HG03159 (cell line): ENCODE data around the gene MT1F.
A peak's percentile ranks its signal among the peaks of the same experiment; 100 is the strongest.

Experiments used
- ATAC-seq: cut with Tn5 transposase; IDR thresholded peaks from one replicate; pipeline ENCODE4 v1.9.1; 2021; ENCODE audit warnings: mild to moderate bottlenecking, moderate library complexity; ENCODE audit not compliant: unreplicated experiment

The MT1F gene

GRCh38 chr16:56625140-56625942 lies 32.4 kb upstream of the MT1F start, which contains the start of gene MT1E:
Gene MT1E, plus strand, starts transcription at chr16:56625781. Its CDS starts 71 bp downstream, at chr16:56625852.
- ATAC-seq = no peak

- ATAC-seq = no peak
Observed at GRCh38 chr16:56625943-56626654, 31.7 kb upstream of the MT1F start.

DNA sequence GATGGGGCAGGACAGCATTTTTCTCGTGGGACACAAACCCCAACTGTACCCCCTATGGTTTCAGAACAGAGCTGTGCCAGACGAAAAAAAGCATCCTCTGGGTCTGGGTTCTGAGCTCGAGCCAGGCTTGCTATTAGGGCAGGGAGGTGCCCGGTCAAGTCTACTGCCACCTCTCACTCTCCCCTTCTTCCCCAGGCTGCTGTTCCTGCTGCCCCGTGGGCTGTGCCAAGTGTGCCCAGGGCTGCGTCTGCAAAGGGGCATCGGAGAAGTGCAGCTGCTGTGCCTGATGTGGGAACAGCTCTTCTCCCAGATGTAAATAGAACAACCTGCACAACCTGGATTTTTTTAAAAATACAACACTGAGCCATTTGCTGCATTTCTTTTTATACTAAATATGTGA lies 31.1 kb upstream of the MT1F start:
- no peak for ATAC-seq

DNA sequence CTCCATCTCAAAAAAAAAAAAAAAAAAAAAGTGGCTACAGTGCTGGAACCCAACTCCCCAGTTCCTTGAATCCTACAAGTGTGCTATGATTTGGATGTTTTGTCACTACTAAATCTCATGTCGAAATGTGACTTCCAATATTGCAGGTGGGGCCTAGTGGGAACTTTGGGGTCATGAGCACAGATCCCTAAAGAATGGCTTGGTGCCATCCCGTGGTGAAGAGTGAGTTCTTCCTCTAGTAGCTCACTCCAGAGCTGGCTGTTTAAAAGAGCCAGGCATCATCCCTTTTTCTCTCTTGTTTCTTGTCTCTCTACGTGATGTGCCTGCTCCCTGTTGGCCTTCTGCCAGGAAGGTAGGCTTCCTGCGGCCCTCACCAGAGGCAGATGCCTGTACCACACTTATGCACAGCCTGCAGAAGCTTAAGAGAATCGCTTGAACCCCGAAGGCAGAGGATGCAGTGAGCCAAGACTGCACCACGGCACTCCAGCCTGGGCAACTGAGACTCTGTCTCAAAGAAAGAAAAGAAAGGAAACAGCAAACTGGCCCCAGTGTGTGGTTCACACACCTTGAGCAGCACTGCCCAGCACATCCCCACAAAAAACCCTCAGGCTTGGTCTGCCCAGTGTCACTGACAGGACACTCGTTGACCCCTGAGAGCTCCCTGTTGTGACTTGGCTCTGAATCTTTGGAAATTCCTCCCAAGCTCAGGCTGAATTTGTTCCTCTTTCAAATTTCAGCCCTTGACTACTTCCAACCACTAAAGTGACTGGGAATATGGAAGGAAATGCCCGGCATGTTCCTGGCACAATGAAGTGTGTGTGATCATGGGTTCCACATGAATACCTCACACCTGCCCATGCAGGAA lies 29.0 kb upstream of the MT1F start:
- ATAC-seq = no peak

- ATAC-seq = no peak
Observed at GRCh38 chr16:56629531-56629930, 28.2 kb upstream of the MT1F start.

GRCh38 chr16:56630134-56630533 lies 27.6 kb upstream of the MT1F start:
- peak; percentile 78 for ATAC-seq

DNA sequence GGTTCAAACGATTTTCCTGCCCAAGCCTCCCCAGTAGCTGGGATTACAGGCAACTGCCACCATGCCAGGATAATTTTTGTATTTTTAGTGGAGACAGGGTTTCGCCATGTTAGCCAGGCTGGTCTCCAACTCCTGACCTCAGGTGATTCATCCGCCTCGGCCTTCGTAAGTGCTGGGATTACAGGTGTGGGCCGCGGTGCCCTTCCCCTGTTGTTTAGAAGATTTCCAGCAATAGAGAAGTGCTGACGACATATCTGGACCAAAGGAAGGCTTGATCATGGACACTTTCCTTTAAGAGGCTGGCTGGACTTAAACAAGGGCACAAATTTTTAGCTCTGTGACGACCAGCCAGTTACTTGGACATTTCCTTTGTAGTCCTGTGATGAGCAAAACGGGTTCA lies 26.6 kb upstream of the MT1F start:
- no peak for ATAC-seq

DNA sequence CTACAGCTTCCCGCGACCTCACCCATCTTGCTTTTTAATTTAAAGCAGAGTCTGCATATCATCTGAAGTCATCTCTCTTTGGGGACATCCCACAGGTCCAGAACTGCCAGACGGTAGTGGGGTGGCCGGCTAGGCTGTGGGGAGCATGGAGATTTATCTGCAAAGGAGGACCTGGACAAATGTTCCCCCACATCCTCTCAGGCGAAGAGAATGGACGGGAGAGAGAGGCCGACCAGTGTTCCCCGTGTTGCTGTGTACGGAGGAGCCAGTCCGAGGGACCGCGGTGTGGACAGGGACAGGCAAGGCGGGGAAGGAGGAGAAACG lies 26.0 kb upstream of the MT1F start:
- no peak for ATAC-seq

GRCh38 chr16:56632156-56632847 lies 25.5 kb upstream of the MT1F start, which contains the start of gene MT1M:
Gene MT1M, plus strand, starts transcription at chr16:56632659. Its CDS starts 73 bp downstream, at chr16:56632732.
- no peak for ATAC-seq

DNA sequence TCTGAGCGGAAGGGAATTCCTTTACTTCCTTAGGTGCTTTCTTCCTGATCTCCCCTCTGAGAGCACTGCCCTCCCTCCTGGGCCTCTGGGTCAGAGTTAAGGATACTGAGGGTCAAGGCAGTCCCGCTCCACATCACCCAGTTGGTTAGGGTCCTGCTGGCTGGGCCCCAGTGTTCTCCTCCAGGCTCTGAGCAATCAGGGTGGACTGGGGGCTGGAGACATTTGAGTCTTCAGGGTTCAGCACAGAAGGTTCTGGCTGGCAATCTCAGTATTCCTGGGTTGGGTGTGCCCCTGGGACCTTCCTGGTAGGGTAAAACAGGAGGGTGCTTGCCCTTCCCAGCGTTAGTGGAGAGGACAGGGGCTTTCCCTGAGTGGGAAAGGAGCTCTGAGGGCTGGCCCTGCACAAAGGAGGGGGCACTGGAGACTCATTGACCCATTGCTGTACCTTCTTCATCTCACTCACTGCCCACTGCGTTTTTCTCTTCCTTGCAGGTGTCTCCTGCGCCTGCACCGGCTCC lies 24.9 kb upstream of the MT1F start:
- no peak for ATAC-seq

DNA sequence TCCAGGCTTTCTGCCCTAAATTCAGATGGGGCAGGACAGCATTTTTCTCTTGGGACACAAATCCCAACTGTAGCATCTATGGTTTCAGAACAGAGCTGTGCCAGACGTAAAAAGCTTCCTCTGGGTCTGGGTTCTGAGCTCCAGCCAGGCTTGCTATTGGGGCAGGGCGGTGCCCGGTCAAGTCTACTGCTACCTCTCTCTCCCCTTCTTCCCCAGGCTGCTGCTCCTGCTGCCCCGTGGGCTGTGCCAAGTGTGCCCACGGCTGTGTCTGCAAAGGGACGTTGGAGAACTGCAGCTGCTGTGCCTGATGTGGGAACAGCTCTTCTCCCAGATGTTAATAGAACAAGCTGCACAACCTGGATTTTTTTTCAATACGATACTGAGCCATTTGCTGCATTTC lies 24.2 kb upstream of the MT1F start:
- ATAC-seq = no peak

GRCh38 chr16:56634715-56635440 lies 22.9 kb upstream of the MT1F start:
- ATAC-seq = no peak

- no peak for ATAC-seq
Observed at GRCh38 chr16:56635441-56635967, 22.3 kb upstream of the MT1F start.

- no peak for ATAC-seq
Observed at GRCh38 chr16:56636616-56637413, 20.9 kb upstream of the MT1F start.

DNA sequence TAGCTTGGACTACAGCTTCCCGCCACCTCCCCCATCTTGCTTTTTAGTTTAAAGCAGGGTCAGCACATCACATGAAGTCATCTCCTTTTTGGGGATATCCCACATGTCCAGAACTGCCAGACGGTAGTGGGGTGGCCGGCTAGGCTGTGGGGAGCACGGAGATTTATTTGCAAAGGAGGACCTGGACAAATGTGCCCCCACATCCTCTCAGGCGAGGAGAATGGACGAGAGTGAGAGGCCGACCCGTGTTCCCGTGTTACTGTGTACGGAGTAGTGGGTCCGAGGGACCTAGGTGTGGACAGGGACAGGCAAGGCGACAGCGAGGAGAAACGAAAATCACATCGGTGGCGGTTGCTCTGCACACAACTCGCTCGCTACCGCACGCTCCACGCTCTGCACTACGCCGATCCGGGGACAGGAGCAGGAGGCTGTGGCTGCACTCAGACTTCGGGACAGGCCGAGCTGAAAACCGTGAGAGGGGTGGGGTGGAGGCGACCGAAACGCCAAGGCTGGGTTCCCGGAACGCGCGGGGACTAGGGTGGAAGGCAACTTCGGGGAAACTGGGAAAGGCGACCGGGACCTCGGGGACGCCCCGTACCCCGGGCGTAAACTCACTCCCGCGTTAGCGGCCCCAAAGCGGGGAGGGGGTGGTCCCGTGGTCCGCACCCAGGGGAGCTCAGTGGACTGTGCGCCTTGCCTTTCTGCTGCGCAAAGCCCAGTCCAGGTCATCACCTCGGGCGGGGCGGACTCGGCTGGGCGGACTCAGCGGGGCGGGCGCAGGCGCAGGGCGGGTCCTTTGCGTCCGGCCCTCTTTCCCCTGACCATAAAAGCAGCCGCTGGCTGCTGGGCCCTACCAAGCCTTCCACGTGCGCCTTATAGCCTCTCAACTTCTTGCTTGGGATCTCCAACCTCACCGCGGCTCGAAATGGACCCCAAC lies 19.7 kb upstream of the MT1F start, which contains the start of gene MT1A:
TSS of gene MT1A (plus strand) at position 853 of the 937 bp plus-strand sequence. CDS start at position 926, 73 bp downstream.
- ATAC-seq = no peak

GRCh38 chr16:56639045-56639444 lies 18.7 kb upstream of the MT1F start:
- ATAC-seq = no peak

GRCh38 chr16:56640076-56640475 lies 17.7 kb upstream of the MT1F start:
- no peak for ATAC-seq

DNA sequence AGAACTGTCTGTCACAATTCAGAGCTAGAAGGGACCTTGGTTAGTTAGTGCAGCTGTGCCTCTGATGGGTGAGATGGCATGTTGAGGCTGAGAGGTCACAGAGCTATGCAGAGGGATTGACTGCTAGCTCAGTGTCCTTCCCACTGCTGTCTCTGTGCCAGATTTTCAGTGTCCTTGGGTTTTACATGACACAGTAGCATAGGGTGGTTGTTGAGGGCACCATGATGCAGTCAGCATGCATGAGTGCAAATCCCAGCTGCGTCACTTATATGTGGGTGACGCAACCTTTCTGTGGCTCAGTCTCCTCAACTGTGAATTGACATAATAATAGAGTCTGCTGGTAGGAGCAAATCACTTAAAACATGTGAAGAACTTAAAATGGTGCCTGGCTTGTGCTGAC lies 16.6 kb upstream of the MT1F start:
- no peak for ATAC-seq
